Neuronal stem cell (in vitro differentiated cells): ENCODE measurements around the gene STBD1.

Source experiments
- DNase-seq: peaks from one replicate; pipeline ENCODE4 v3.0.0-alpha.2; 2013; ENCODE audit warnings: low spot score
- H2AFZ ChIP-seq: one replicate; pipeline ENCODE4 v1.6.1; 2013; ENCODE audit warnings: mild to moderate bottlenecking, low read length, inconsistent platforms
- H2AK5ac ChIP-seq: 2 replicates; pipeline ENCODE4 v1.6.1; 2013; ENCODE audit warnings: low read depth, mild to moderate bottlenecking, inconsistent platforms, low read length, moderate library complexity, mixed read lengths
- H2BK120ac ChIP-seq: 2 replicates; pipeline ENCODE4 v1.6.1; 2013; ENCODE audit warnings: low read depth, mild to moderate bottlenecking, inconsistent platforms, low read length, moderate library complexity, mixed read lengths
- H2BK12ac ChIP-seq: one replicate; pipeline ENCODE4 v1.6.1; 2013; ENCODE audit warnings: low read length, inconsistent platforms
- H2BK15ac ChIP-seq: 2 replicates; pipeline ENCODE4 v1.6.1; 2013; ENCODE audit warnings: mild to moderate bottlenecking, low read length, inconsistent platforms, mixed read lengths
- H2BK5ac ChIP-seq: one replicate; pipeline ENCODE4 v1.6.1; 2013; ENCODE audit warnings: inconsistent platforms, mild to moderate bottlenecking, low read length, moderate library complexity
- H3K14ac ChIP-seq: one replicate; pipeline ENCODE4 v1.6.1; 2013; ENCODE audit warnings: low read length, inconsistent platforms
- H3K18ac ChIP-seq: 2 replicates; pipeline ENCODE4 v1.6.1; 2013; ENCODE audit warnings: low read length, inconsistent platforms
- H3K23ac ChIP-seq: 2 replicates; pipeline ENCODE4 v1.6.1; 2013; ENCODE audit warnings: low read depth, mild to moderate bottlenecking, mixed read lengths, low read length, inconsistent platforms; ENCODE audit not compliant: poor library complexity
- H3K27ac ChIP-seq: replicated peaks from 3 replicates; pipeline ENCODE4 v1.5.1; 2013; ENCODE audit warnings: low read length, inconsistent platforms
- H3K27me3 ChIP-seq, 3 experiments: 2 replicates each; pipeline ENCODE4 v1.6.1; 2013; ENCODE audit warnings: low read length in 3 of 3, mild to moderate bottlenecking in 2 of 3, inconsistent platforms in 1 of 3, low read depth in 1 of 3, mixed read lengths in 1 of 3, moderate library complexity in 1 of 3; ENCODE audit not compliant: control insufficient read depth in 3 of 3, insufficient read depth in 3 of 3
- H3K36me3 ChIP-seq, 2 donors: replicated peaks in 1 of 2; 2 replicates each; pipeline ENCODE4 v1.6.1; 2013; ENCODE audit warnings: low read length in 2 of 2; ENCODE audit not compliant: control insufficient read depth in 2 of 2, insufficient read depth in 2 of 2
- H3K4ac ChIP-seq: 2 replicates; pipeline ENCODE4 v1.6.1; 2013; ENCODE audit warnings: inconsistent platforms, mild to moderate bottlenecking, low read length, moderate library complexity
- H3K4me1 ChIP-seq, 2 donors: 1 replicate in 1 of 2; 2 replicates in 1 of 2; pipeline ENCODE4 v1.6.1; 2013; ENCODE audit warnings: low read length in 2 of 2, low read depth in 1 of 2; ENCODE audit not compliant: control insufficient read depth in 2 of 2, insufficient read depth in 1 of 2
- H3K4me2 ChIP-seq: one replicate; pipeline ENCODE4 v1.6.1; 2013; ENCODE audit warnings: mild to moderate bottlenecking, low read length, inconsistent platforms; ENCODE audit not compliant: insufficient read depth, poor library complexity, severe bottlenecking
- H3K4me3 ChIP-seq, 2 donors: 2 replicates each; pipeline ENCODE4 v1.5.1; 2013; ENCODE audit warnings: low read length in 2 of 2, mild to moderate bottlenecking in 2 of 2, inconsistent platforms in 1 of 2, moderate library complexity in 1 of 2
- H3K79me1 ChIP-seq: one replicate; pipeline ENCODE4 v1.6.1; 2013; ENCODE audit warnings: low read depth, mild to moderate bottlenecking, inconsistent platforms, low read length, moderate library complexity
- H3K9ac ChIP-seq: one replicate; pipeline ENCODE4 v1.6.1; 2013; ENCODE audit warnings: mild to moderate bottlenecking, low read depth, low read length, inconsistent platforms; ENCODE audit not compliant: poor library complexity
- H3K9me3 ChIP-seq, 2 donors: replicated peaks in 1 of 2; 2 replicates each; pipeline versions ENCODE3 to v1.6.1; 2013; ENCODE audit warnings: low read length in 2 of 2, mild to moderate bottlenecking in 2 of 2, inconsistent platforms in 1 of 2, low read depth in 1 of 2, mixed read lengths in 1 of 2, moderate library complexity in 1 of 2; ENCODE audit not compliant: control insufficient read depth in 2 of 2, insufficient read depth in 1 of 2
- H4K8ac ChIP-seq: one replicate; pipeline ENCODE4 v1.6.1; 2013; ENCODE audit warnings: low read depth, mild to moderate bottlenecking, inconsistent platforms, low read length, moderate library complexity
- H4K91ac ChIP-seq: one replicate; pipeline ENCODE4 v1.6.1; 2013; ENCODE audit warnings: low read length, low read depth, mild to moderate bottlenecking, inconsistent platforms; ENCODE audit not compliant: poor library complexity
- WGBS, 2 donors: extraction: QIAGEN DNeasy Blood & Tissue Kit; methylation state at CpG; one replicate each; pipeline ENCODE4 v1.1.7; 2013; ENCODE audit warnings: missing lambda C conversion rate in 2 of 2, mixed read lengths in 1 of 2; ENCODE audit not compliant: insufficient read length in 2 of 2, insufficient replicate concordance in 1 of 2; ENCODE audit errors: extremely low coverage in 2 of 2; 5-methylcytosine and 5-hydroxymethylcytosine counted together

Gene STBD1

DNA sequence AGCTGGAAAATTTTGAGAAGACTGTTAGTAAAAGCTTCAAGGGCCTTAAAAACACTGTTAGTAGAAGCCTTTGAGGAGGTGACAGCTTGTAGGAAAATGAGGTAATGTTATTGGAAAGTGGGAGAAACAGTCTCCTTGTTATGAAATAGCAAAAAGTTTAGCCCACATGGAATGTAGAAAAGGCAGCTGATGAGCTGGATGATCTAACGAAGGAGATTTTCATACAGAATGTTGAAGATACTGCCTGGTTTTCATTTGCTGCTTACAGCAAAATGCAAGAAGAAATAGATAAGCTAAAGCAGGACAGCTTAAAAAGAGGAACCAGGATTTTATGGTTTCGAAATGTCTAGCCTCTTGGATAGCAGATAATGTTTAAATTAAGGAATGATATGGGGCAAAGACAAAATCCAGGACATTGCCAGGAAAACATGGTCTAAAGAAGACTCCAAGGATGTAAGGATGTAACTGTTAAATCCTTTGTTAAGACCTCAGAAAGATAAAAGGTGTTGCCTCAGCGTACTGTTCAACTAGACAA is 10.2 kb upstream of the STBD1 start:
- no CpG with 5 or more reads among the region's 3 CpGs for WGBS, 2 donors
- Histone ChIP-seq H2BK120ac (no peak overlapping the region), H3K27ac (no peak overlapping the region)

DNA sequence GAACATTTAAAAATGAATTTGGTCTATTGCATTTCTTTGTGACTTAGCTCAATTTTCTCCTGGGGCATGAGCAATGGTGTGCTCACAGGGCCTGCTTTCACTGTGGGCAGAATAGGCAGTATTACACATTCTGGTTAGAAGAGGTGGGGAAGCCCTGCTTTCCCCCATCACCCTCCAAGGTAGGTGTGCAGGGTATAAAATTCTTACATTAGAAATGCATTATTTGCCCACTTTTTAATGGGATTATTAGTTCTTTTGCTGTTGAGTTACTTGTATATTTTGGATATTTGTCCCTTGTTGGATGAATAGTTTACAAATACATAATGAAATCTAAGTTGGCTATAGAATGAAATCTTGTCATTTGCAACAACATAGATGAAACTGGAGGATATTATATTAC is 8.3 kb upstream of the STBD1 start:
- Histone ChIP-seq H2AFZ (no peak overlapping the region), H2BK120ac (no peak overlapping the region), H2BK12ac (no peak overlapping the region), H2BK15ac (no peak overlapping the region), H3K4ac (no peak overlapping the region), H3K9me3 (peaks cover 0 to 7% of the 10 kb centered on the region in 2 donors), H3K14ac (no peak overlapping the region), H3K18ac (no peak overlapping the region), H4K8ac (no peak overlapping the region), H4K91ac (no peak overlapping the region), H3K36me3 (no peaks in the 10 kb centered on the region), H3K4me2 (no peak overlapping the region), H3K79me1 (no peaks in the 10 kb centered on the region), H3K4me1 (no peaks in the 10 kb centered on the region), H2AK5ac (no peak overlapping the region), H3K4me3 (no peak overlapping the region), H3K27me3 (peaks cover 0 to 4% (median 0%) of the 10 kb centered on the region in 3 experiments), H3K23ac (no peak overlapping the region), H3K9ac (no peak overlapping the region), H3K27ac (no peak overlapping the region), H2BK5ac (no peak overlapping the region)
- DNase-seq: no peak

More for the DNA sequence above, 10.2 kb upstream of the STBD1 start:
- Histone ChIP-seq H3K79me1 (no peaks in the 10 kb centered on the region), H3K4me1 (no peaks in the 10 kb centered on the region), H2BK15ac (no peak overlapping the region), H2BK5ac (no peak overlapping the region), H3K9me3 (peaks cover 0 to 7% of the 10 kb centered on the region in 2 donors), H3K27me3 (no peaks in the 10 kb centered on the region), H4K8ac (no peak overlapping the region), H3K36me3 (no peaks in the 10 kb centered on the region), H2BK12ac (no peak overlapping the region), H3K14ac (no peak overlapping the region), H3K9ac (no peak overlapping the region), H2AFZ (no peak overlapping the region), H4K91ac (no peak overlapping the region), H2AK5ac (no peak overlapping the region), H3K23ac (no peak overlapping the region), H3K18ac (no peak overlapping the region), H3K4me2 (no peak overlapping the region), H3K4me3 (no peak overlapping the region), H3K4ac (no peak overlapping the region)
- DNase-seq: no peak

- Histone ChIP-seq H3K4ac (no peak overlapping the region), H3K4me3 (no peak overlapping the region), H3K9me3 (peaks cover 0 to 7% of the 10 kb centered on the region in 2 donors), H2BK5ac (no peak overlapping the region), H3K27ac (no peak overlapping the region), H3K27me3 (peaks cover 0 to 16% (median 3%) of the 10 kb centered on the region in 3 experiments), H2BK12ac (no peak overlapping the region), H3K36me3 (no peaks in the 10 kb centered on the region), H3K4me1 (no peaks in the 10 kb centered on the region), H4K91ac (no peak overlapping the region), H4K8ac (no peak overlapping the region), H2AFZ (no peak overlapping the region), H2BK15ac (no peak overlapping the region), H3K14ac (no peak overlapping the region), H2AK5ac (no peak overlapping the region), H2BK120ac (no peak overlapping the region), H3K4me2 (no peak overlapping the region), H3K79me1 (no peaks in the 10 kb centered on the region), H3K9ac (no peak overlapping the region), H3K23ac (no peak overlapping the region), H3K18ac (no peak overlapping the region)
- WGBS, 2 donors: no CpG with 5 or more reads among the region's 4 CpGs
- no peak for DNase-seq
Observed at GRCh38 chr4:76300012-76300411, 6.5 kb upstream of the STBD1 start.

GRCh38 chr4:76301068-76301774 is 5.3 kb upstream of the STBD1 start:
- H3K79me1 ChIP-seq: no peaks in the 10 kb centered on the region
- no peak overlapping the region for H2BK15ac ChIP-seq

More at GRCh38 chr4:76301068-76301774, 5.3 kb upstream of the STBD1 start:
- Histone ChIP-seq H2BK5ac (no peak overlapping the region), H2AK5ac (no peak overlapping the region), H3K4me2 (no peak overlapping the region), H3K14ac (no peak overlapping the region), H3K18ac (no peak overlapping the region), H3K36me3 (no peaks in the 10 kb centered on the region), H3K9me3 (peaks cover 0 to 7% of the 10 kb centered on the region in 2 donors), H2AFZ (no peak overlapping the region), H3K9ac (no peak overlapping the region), H3K23ac (no peak overlapping the region), H2BK120ac (no peak overlapping the region), H3K27ac (no peak overlapping the region), H3K4me1 (peaks cover 2% of the 10 kb centered on the region in 2 donors), H4K8ac (no peak overlapping the region), H2BK12ac (no peak overlapping the region), H3K4ac (no peak overlapping the region), H4K91ac (no peak overlapping the region), H3K27me3 (peaks cover 0 to 28% (median 6%) of the 10 kb centered on the region in 3 experiments), H3K4me3 (no peak overlapping the region)
- WGBS, 2 donors: no CpG with 5 or more reads among the region's 4 CpGs
- no peak for DNase-seq
